NCI-H446 treated with DMSO at 0.1 percent for 48 hours (cell line): ENCODE results near the gene ZCCHC14.
"Not testable (repeated sequence)": the region's sequence is repeated elsewhere in the genome, so short reads cannot be mapped to it uniquely, and the experiment has no call there.

Experiments used
- DNase-seq: peaks from one replicate; lab custom pipeline; 2025; lab: John Stamatoyannopoulos, UW

ZCCHC14 gene

DNA sequence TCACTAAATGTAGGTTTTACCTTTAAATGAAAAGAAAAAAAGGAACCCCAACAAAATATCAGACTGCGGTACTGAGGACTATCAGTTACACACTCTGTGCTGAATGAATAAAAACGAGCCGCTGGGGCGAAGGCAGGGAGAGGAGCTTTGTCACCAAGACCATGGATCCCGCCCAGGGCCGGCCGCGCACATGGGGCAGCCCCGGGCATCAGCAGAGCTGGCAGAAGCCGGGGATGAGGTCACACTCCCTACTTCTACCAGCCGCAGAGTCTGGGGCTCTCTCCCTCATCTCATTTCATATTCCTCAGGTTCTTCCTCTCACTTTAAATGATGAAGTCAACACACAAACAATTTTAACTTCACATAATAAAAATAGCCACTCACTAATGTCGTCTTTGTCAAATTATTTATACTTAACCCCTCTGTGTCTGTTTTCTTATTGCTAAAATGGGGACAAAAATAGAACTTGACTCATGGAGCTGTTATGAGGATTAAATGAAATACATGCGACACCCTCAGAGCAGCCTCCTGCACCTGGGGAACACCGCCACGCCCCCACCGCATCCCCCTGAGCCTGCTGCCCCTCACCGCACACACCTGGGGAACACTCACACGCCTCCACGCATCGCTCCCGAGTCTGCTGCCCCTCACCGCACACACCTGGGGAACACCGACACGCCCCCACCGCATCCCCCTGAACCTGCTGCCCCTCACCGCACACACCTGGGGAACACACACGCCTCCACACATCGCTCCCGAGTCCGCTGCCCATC, 15.4 kb downstream of the ZCCHC14 start:
- not testable (repeated sequence) for DNase-seq

DNA sequence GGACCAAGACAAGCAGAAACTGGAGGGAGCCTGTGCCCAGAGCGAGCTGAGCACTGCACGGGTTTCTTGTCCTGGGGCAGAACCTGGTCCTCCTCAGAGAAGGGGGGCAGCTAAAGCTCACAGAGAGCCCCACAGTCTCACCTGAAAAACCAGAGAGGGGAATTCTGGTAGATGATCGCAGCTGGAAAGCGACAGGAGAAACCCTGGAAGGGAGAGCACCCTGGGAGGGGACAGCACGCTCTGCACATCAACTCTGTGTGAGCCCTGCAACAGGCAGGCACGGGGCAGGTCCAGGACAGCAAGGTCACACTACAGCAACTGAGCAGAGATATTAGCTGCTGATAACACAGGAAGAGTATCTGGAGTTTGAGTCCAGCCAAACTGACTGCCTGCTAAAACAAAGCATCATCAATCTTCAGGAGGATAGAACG, 18.2 kb downstream of the ZCCHC14 start:
- no peak for DNase-seq

DNA sequence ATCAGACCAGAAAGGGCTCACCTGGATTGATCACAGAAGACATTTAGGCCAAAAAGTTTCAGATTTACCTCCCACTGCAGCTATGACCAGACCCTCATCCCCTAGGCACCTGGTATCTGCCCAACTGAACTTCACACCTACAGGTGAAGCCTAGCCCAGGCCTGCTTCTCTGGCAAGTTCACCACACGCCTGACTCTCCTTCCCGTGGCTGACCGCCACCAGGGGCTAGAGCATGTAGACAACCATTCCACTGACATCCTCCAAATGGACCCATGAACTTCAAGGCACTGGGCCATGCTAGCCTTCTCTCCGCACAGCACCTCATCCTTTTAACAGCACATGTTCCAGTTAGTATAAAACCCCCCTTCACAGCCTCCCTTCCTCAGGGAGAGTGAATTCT, 18.8 kb downstream of the ZCCHC14 start:
- DNase-seq = no peak

DNA sequence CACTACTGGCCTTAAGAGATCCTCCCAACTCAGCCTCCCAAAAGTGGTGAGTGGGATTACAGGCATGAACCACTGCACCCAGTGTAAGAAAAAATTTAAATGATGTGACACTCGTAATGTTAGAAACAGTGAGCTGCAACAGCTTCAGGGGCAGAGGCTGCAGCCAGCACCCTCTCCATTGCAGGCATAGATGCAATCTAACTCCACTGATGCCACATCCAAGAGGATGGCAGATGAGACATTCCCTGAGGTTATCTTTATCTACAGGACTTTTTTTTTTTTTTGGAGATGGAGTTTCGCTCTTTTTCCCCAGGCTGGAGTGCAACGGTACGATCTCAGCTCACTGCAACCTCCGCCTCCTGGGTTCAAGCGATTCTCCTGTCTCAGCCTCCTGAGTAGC, 19.9 kb downstream of the ZCCHC14 start:
- DNase-seq = no peak

DNA sequence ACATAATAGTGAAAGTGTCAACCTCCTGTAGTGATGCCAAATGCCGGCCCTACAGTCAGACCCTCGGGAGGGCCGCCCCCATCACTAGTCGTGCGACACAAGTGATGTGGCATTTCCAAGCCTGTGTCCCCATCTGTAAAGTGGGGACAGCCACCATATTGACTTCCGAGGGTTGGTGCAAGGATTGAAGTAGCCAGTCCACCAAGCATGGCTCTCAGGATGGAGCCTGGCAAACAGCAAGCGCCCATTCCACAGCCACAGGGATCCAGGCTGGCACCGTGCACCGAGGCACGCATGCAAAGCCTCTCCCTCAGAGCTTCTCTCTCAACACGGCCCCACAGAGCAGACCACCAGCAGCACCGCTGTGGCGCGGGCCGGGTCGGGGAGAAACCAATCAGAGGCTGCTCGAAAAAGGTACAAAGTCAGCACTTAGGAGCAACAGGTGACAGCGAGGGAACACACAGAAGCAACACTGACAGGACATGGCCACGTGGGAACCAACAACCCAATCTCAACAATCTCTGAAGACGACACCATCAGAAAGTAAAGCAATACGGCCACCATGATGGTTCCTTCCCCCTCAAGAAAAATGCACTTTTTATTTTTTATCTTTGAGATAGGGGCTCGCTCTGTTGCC, 20.6 kb downstream of the ZCCHC14 start:
- no peak for DNase-seq

DNA sequence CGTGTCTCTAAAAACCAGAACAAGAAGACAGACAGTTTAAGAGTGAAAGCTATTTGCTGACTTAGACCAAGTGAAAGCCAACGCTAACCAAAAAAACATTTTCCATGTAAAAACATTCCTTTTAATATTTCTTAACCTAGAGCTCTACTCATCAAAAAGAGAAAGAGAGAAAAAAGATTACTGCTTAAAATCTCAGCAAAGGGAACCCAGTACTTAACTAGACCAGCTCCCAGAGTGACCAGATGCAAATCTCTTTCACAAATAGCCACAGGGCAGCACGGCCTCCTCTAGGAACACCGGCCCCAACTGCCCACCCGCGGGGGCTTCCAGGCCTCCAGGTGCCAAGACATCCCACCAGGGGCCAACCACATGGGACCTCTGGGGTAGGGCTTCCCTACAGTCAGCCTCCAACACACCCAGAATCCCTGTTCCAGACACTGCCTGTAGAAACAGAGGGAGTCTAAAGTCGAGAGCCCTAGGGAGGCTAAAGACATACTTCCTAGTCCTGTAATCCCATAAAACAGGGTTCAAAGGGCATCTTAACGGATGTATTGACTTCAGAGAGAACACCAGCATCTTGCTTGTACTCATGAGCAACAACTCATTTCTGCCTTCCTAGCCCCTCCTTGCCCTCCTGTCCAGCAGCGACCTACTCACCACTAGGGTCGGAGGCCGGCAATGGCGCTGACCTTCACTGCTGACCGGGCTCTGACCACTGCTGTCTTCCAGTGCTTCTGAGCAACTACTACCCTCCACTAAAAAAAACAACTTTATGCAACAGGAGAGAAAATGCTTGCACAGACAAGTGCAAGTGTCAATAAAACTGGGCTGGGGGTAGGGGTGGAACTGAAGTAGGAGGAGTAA, 21.3 kb downstream of the ZCCHC14 start:
- no peak for DNase-seq

DNA sequence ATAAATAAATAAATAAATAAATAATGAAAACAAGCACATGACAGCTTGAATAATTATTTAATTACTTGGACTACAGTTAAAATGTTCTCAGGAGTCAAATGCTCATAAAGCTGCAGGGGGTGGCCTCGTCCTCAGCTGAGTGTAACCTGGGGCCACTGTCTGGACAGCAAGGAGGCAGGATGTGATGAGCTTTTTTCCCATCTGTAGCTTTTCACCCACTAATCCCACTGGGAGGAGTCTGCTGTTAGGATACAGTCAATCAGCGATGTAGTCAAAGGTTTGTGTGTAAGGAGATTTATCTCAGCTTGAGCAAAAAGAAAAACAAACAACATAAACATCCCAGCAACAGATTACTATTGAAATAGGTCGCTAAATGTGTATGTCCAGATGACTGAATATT, 22.5 kb downstream of the ZCCHC14 start:
- no peak for DNase-seq

DNA sequence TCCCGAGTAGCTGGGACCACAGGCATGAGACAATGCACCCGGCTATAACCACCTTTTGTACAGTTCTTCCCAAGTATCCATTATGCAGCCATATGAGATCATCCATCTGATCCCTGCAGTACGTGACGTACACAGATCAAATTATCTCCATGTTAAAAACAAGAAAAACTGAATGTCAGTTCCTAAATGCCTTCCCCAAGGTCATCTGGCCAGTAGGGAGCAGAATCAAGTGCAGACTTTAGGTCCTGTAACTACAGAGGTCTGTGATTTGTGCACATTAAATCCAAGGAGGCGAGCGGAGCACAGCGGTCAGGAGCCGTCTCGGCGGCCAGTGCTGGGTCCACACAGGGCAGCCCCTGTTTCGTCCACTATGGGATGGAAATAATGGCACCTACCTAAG, 23.7 kb downstream of the ZCCHC14 start:
- no peak for DNase-seq

DNA sequence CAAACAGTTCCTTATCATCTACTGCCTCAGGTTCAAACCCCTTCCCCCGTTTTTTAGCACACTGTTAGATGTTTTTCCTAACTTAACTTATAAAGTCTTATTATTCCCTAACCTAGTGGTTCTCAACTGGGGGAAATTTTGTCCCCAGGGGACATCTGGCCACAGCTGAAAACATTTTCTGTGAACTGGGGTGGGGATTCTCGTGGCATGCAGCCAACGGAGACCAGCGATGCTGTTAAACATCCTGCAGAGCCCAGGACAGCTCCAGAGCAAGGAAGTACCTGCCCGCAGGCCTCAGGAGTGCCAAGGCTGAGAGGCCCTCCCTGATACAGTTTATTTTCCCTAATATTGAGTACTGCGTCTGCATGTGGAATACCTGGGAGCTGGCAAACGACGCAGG, 24.3 kb downstream of the ZCCHC14 start:
- DNase-seq = no peak

DNA sequence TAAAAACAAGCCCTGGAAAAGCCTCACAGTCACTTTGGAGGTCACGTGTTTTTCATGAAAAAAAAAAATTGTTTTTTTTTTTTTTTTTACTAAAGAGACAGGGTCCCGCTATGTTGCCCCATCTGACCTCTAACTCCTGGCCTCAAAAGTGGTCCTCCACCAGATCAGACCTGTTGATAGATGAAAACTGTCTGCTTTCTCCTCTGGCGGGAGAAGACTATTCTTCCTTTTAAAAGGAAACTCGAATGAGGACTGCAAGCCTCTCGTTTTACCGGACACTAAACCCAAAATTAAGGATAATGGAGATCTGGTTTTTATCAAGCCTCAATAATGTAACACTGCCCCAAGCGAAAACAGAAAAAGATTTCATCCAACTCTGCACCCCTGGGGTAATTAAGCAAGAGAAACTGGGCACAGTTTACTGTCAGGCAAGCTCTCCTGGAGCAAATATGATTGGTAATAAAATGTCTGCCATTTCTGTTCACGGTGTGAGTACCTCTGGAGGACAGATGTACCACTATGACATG, 25.8 kb downstream of the ZCCHC14 start:
- no peak for DNase-seq

DNA sequence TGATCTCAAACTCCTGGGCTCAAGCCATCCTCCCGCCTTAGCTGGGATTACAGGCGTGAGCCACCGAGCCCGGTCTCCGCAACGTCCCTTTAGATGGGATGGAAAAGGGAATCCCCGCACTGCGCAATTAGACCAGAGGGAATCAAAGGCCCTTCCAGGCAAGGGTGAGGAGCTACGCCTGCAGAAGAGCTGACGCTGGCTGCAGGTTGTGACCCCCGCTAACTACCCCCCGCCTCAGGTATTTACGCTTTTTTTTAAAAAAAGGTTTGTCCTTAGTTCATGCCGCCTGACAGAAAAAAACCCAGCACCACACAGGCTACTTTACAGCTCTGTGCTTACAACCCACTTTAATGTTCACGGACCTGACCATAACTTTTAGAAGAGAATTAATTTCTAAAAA, 26.9 kb downstream of the ZCCHC14 start:
- DNase-seq = no peak

DNA sequence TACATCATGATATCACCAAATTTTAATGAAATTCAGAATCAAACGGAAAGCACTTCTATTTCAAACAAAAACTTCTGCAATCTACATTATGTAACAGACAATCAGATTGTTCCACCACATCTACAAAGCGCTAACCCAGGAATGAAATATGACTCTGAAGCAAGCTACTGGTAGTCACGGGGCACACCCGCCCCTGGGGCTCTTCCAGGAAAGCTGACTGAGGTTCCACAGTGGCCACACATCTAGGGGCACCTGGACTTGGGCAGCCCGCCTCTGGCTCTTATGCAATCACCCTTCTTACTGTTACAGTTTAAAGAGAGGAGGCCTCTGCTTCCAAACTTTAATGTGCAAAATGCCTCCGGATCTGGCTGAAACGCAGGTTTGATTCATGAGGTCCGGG, 27.5 kb downstream of the ZCCHC14 start:
- DNase-seq = no peak

DNA sequence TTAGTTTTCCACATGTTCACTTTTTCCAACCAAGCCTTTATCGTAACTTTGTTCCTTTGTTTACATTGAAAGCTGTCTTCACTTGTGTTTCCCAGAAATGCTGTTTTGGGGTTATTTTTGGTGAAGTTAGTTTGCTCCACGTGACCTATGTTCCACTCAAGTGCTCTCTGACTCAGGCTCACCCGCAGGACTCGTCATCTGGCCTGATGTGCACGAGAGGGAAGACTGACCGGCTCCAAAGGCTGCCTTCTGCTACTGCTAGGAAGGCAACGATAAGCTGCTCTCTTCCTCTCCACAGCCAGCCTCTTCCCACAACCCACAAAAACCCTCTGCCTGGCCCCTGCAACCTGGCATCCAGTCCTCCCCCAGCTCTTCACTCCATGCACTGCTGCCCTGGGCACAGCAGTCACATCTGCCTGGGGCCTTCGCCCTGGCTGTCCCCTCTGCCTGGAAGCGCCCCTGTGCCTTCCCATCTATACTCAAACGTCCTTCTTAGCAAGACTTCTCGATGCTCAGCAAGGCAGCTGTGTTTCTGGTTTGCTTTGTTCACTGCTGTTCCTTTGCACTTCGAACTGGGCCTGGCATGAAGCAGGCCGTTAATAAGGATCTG, 28.0 kb downstream of the ZCCHC14 start:
- DNase-seq = no peak

DNA sequence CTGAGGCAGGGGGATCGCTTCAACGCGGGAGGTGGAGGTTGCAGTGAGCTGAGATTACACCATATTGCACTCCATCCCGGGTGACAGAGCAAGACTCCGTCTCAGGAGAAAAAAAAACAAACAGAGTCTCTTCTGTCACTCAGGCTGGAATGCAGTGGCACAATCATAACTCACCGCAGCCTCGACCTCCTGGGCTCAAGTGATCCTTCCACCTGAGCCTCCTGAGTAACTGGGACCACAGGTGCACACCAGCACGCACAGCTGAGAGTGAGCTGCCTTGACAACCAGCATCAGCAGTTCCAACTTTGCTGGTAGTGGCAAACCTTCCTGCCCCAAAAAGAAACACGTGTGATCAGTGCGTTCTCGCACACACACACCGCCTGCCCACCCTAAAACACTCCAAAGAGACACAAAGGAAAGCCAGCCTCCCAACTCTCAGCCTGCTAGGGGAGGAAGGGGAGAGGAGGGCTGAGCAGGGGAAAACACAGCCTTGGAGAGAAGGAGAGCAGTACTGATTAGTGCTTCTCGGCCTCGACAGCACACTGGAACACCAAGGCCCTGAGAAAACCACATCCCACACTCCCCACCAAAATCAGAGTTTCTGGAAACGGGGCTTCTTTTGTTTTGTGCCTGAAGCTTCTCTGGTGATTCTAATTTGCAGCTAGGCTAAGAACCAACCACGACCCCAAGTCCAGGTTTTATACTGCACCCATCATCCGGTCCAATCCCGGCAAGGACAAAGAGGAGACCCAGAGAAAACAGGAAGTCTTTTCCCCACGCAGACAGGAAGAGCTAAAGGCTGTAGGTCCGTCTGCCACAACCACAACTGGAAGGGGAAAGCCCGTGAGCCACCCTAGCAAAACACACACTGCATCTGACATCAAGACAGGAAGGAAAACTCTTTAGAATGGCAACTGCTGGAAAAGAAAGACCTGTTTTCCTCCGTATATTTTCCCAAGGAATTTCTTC, 28.8 kb downstream of the ZCCHC14 start:
- no peak for DNase-seq

DNA sequence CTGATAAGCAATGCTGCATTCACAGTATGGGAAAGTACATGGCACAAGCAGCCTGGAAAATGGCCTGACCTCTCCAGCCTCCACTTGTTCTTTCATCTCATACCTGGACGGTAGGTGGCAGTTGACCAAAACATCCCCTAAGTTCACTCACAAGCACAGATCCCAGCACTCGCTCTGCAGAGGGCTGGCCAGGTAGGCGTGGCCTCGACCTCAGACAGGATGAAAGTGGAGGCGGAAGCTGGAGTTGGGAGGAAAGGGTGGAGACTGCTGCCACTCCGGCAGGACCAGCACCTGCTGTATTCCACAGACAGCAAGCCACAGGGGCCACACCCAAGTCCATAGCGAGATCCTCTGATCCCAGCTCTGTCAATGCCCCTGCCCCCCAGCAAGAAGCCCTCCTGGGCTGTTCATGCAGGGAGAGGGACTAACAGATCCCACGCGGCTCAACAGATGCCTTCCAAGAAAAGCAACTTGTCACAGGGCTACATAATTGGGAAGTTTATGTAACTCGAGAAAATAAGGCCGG, 31.3 kb downstream of the ZCCHC14 start:
- DNase-seq = no peak

DNA sequence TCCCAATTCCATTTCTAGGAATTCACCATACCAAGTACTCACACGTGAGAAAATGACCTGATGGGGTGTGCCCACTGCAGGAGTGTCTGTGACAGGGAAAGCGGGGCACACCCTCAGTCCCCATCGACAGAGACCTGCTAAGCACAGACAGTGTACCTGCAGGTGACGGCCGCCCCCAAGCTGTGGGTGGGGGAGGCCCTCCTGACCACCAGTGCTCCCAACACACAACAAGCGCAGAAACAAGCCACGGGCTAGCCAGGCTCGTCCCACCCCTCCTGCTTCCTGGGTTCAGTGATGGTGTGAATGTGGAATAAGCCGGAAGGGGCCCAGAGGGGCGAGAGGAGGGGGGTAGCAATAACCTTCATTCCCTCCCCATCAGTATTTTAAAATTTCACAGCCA, 31.9 kb downstream of the ZCCHC14 start:
- DNase-seq = no peak

DNA sequence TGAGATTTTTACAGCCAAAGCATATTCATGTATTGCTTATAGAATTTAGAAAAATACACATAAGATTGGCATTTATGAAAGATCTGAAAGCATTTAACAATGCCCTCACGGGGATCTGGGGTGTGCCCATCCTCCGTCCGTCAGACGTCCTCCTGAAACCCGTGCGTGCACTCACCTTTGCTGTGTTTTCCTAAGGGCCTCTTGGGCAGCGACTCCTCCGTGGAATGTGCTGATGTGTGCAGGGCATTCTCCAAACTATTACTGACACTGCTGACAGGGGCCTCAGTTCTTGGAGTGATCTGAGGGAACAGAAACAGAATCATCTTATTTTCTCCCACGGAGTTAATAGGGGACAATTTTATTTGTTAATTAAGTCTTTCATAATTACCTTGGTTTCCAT, 33.0 kb downstream of the ZCCHC14 start:
- no peak for DNase-seq

DNA sequence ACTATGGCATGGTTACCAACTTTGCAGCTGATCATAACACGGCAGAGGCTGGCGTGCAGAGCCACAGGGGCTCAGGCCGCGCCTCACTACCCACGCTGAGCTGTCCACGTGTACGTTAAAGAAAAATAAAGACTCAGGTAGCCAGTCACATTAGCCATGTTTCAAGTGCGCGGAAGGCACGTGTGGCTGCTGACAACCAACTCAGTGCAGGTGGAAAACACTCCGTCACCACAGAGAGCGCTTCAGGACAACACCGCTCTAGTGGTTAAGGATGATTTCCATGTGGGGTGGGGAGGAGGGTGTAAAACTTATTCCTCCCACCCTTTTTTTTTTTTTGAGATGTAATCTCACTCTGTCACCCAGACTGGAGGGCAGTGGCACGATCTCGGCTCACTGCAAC, 33.8 kb downstream of the ZCCHC14 start:
- no peak for DNase-seq

DNA sequence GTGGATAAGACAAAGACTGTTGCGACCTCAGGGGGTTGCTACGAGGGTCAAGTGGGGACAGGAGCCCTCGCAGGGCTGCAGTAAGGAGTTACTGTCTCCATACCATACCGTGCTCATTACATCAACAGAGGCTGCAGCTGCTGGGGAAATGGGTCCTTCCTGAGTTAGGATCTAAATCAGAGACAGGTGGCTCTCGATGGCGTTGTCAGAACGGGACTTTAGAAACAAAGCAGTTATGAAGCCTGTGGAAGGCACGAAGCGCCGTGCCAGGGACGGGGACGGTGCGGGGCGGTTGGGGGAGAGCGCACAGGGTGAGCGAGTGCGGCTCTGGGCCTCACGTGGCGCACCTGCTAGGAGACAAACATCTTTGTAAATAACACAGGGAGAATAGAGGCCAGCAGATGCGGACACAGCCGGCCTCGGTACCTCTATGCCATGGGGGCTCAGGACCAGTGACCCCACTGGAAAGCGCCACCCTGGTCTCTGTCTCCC, 34.4 kb downstream of the ZCCHC14 start:
- no peak for DNase-seq

DNA sequence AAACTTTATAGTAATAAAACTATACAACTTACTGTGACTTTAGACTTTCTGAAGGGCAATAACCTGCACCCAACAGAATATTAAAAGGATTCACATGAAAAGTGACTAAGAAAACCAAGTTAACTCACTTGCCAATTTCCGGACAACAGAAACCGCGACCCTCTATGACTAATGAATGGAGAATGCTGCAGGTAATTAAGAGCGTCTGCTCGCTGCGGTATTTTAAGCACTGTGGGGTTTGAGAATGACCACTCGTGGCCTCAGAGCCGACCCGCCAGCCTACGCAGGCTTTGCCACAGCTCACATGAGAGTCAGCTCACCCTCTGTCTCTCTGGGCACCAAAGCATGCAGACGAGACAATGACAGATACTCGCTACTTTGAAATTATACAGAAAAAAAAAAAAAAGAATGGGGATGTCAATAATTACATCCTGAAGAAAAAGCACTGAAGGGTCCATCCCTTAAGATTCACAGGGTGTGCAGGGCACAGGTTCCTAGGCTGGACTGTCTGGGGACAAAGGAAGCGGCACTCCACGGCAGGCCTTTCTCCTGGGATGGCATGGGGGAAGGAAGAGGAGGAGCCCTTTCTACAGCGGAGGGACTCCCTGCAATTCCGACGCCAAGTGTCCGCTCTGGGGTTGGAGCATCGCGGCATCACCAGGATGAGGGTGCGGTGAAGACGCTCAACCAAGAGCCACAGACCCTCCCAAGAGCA, 35.0 kb downstream of the ZCCHC14 start:
- DNase-seq = no peak
